Inferior parietal cortex (tissue), 1 donor: ENCODE measurements around the gene TAF4.
"Not testable (repeated sequence)": the region's sequence is repeated elsewhere in the genome, so short reads cannot be mapped to it uniquely, and the experiment has no call there.

Source experiments
- DNase-seq: peaks from one replicate; pipeline ENCODE4 v3.0.0-alpha.2; 2016; ENCODE audit errors: extremely low spot score

The TAF4 gene

GRCh38 chr20:62058941-62059340 lies 6.7 kb downstream of the TAF4 start:
- DNase-seq, result no peak

GRCh38 chr20:62056975-62057374 lies 8.7 kb downstream of the TAF4 start:
- no peak for DNase-seq

DNA sequence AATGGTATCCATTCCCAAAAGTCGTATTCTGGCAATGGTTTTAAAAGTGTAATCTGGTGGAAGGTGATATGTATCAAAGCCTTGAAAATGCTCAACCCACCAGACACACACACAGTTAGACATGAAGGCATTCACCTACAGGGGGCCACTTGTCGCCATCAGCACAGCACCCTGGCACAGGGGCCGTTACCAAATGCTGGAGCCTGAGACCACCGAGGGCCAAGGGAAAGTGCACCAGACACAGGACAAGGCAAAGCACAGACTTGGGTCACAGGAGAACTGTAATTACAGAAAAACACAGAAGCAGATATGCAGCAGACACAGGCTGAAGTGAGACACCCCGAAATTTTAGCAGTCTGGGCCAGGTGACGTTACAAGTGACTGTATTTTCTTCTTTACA lies 9.3 kb downstream of the TAF4 start:
- no peak for DNase-seq

GRCh38 chr20:62055862-62056115 lies 9.9 kb downstream of the TAF4 start:
- not testable (repeated sequence) for DNase-seq

GRCh38 chr20:62055106-62055861 lies 10.4 kb downstream of the TAF4 start:
- DNase-seq, result no peak

DNA sequence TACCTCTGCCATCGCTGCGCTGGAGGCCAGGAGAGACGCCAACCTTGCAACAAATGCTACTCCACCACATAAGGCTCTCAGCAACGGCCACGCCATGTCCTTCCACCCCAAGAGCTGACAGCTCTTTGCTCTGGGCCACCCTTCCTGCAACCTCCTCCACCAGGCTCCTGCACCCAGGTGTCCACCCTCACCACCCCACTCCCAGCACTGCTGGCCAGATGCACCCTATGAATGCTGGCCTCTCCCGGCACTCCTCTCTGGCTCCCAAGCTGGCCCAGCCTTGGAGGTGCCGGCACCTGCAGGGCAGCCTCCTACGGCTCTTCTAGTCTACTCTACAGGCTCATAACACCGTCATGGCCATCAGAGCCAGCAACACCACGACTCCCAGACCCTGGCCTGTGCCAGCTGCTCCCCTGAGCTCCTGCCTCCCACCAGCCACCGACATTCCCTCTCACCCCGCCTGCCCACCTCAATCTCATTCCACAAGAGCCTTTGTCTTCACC lies 11.2 kb downstream of the TAF4 start:
- no peak for DNase-seq

DNA sequence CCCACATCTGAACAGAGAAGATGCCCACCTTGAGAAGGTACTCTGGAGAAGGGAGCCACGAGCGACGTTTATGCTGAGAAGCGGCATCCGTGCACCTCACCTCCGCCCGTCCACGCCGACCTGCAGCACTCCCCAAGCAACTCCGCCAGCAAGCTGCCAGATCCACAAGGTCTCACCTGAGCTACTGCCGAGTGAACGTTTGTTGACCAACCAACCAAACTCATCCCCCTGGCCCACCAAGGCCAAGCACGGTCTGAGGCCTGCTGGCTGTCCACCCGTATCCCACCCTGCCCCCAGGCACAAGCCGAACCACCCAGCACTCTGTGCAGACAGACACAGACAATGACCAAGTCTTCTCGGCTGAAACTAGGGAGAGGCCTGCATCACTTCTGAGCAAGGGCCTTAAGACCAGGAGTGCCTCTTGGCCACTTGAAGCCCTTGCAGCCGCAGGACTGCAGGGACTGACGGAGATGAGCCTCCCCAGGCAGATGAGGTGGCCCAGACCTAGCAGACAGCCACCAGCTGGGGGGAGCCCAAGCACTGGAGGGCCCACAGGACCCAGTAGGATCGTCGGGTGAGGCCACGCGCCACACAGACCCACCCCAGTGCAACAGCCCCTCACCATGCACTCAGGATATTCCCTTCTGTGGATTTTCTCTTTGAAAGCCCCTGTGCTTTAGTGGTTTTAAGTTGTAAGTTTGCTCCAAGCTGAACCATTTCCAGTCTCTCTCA lies 12.1 kb downstream of the TAF4 start:
- no peak for DNase-seq

DNA sequence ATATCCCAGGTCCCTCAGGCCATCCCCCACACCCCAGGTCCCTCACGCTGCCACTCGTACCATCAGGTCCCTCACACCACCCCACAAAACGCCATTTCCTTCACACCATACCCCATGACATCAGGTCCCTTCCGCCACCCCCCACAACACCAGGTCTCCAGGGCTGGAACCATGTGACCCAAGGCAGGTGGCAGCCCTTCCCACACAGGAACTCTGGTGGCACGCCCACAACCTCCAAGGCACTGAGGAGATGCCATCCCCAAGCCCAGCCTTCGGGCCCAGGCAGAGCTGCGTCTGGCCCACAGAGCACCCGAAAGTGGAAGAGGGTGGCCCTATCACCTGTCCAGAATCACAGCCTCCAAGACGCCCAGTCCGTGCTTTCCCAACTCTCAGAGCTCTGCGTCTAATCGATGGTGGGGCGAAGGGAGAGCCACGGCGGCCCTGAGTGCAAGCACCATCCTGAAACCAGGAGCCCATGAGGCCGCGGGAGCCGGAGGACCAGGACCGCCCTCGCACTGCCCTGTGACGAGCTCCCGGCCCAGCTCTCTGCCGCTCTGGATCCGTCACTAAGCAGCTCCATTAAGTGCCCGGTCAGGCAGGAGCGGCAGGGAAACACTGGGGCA lies 12.7 kb downstream of the TAF4 start:
- DNase-seq, result no peak

DNA sequence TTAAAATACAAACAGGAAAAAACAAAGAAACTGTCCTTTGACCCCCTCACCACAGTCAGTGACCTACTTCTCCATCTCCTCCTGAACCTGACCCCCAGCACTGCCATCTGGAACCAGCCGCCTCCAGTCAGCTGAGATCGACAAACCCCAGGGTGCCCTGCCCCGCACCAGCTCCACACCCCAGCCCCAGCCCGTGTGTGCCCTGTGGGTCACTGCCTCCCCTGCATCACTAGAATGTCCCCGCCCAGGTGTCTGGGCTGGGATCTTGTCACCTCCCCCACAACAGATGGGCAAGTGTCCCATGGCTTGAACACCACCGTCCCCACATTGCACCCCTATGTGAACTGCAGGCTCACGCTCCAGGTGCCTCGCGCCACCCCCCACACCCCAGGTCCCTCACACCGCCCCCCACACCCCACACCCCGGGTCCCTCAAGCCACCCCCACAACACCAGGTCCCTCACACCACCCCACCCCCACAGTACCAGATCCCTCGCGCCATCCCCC lies 13.3 kb downstream of the TAF4 start:
- DNase-seq, result no peak

GRCh38 chr20:62051546-62052255 lies 14.0 kb downstream of the TAF4 start:
- no peak for DNase-seq

DNA sequence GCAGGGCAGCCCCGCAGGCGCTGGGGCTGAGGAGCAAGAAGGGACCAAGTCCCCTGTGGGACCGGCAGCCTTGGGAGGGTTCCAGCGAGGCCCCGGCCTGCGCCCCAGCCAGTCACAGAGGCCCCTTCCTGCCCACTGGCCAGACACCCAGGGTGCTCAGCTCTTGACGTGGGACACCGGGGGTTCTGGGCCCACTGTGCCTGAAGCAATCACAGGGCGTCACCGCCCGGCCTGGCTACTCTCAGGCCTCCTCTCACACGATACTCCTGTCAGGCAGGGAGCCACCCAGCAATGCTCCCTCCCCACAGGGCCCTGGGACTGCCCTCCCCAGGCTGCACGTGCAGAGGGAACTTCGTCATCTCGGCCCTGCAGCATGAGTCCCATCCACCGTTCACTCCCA lies 14.5 kb downstream of the TAF4 start:
- no peak for DNase-seq

- DNase-seq, result no peak
Observed at GRCh38 chr20:62050166-62051120, 15.2 kb downstream of the TAF4 start.

GRCh38 chr20:62049342-62050165 lies 16.1 kb downstream of the TAF4 start:
- DNase-seq, result no peak

DNA sequence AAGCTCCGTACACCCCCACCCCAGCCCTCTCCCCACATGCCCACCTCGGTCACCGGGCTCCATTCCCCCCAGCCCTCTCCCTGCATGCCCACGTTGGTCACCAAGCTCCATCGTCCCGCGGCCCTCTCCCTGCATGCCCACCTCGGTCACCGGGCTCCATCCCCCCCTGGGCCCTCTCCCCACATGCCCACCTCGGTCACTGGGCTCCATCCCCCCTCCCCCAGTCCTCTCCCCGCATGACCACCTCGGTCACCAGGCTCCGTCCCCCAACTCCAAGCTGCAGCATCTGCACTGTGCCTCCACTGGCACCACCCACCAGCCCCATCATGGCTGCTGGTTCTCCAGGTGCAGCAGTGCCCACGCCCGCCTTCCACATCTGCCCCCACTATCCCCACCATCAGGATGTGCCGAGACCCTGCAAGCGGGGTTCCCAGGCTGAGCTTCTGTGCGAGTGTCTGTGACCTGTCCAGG lies 16.8 kb downstream of the TAF4 start:
- DNase-seq, result no peak

- DNase-seq, result no peak
Observed at GRCh38 chr20:62048346-62048761, 17.3 kb downstream of the TAF4 start.

DNA sequence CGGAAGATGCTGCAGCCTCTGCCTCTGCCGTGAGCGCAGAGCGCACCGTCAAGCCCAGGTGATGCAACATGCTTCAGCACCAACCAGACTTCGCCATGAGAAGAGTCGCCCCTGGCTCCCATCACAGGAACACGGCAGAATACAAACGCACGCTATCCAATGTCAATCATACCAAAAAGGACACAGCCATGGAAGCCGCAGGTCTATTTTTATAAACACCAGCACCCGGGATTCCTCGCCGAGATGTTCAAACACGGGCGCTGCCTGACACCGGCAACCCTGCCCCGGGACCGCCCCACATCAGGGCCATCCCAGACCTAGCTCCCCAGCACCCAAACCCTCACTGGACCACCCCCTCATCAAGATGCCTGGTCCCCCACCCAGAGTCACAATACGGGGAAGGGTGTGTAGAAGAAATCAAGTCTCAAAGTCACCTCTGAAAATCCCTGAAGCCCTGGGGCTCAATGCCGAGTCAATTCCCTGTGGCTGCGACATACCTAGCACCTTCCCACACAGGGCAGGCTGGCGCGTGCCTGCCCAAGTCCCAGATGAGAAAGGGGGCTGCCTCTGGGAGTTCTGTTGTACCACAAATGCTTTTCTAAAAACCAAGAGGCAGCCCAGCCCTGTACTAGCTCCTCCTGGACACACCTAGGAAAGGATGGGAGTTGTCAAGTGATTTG lies 17.9 kb downstream of the TAF4 start:
- DNase-seq, result no peak

DNA sequence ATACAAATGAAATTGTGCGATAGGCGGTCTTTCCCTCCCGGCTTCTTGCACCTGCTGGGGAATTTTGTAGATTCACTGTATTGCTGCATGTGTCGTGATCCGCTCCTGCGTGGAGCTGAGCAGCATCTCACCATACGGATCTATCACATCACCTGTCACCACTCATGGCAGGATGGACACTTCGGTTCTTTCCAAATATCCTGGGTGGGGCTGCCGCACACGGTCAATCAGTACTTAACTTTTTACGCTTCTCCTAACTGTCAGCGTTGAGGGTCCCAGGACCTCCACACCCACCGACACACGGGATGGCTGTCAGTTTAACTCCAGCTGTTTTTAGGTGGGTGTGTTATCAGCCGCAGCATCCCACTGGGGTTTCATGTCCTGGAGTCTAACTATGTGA lies 19.2 kb downstream of the TAF4 start:
- DNase-seq, result no peak

GRCh38 chr20:62045529-62046285 lies 20.0 kb downstream of the TAF4 start:
- DNase-seq, result no peak

- no peak for DNase-seq
Observed at GRCh38 chr20:62045118-62045517, 20.6 kb downstream of the TAF4 start.
